K562 (cell line): Measurements from ENCODE around the gene S100A6. TPM values are rescaled to one million over a fixed set of nuclear protein-coding genes. Genes with fewer than 3 reads are reported as not detected.

ENCODE experiments used
- ADNP ChIP-seq: fragments of 200-800 bp; sonication (Bioruptor generic); IDR thresholded peaks from 2 replicates; pipeline ENCODE4 v1.6.1; 2016; ENCODE audit warnings: missing genetic modification characterization, missing compliant biosample characterization
- BRD9 ChIP-seq: fragments of 450-650 bp; IDR thresholded peaks from 2 replicates; pipeline ENCODE4 v1.6.1; 2018; ENCODE audit warnings: low read depth; ENCODE audit not compliant: partially characterized antibody
- CC2D1A ChIP-seq: fragments of 450-650 bp; IDR thresholded peaks from 2 replicates; pipeline ENCODE4 v1.6.1; 2017; ENCODE audit warnings: mild to moderate bottlenecking
- EP300 ChIP-seq: IDR thresholded peaks from 2 replicates; pipeline ENCODE4 v1.6.1; 2012; ENCODE audit warnings: low read length, improper control_type of control experiment
- ESRRA ChIP-seq: fragments of 450-650 bp; IDR thresholded peaks from 2 replicates; pipeline ENCODE4 v1.6.1; 2014; ENCODE audit warnings: low read depth, mild to moderate bottlenecking, moderate library complexity, borderline replicate concordance
- HNRNPL ChIP-seq: fragments of 200-400 bp; formaldehyde crosslinking; IDR thresholded peaks from 2 replicates; pipeline ENCODE4 v1.6.1; 2017; ENCODE audit warnings: low read depth, mild to moderate bottlenecking, low read length
- NFRKB ChIP-seq: fragments of 450-650 bp; IDR thresholded peaks from 2 replicates; pipeline ENCODE4 v1.6.1; 2016; ENCODE audit warnings: low read depth
- PHF8 ChIP-seq: fragments of 200-600 bp; sonication (generic); IDR thresholded peaks from 2 replicates; pipeline ENCODE4 v1.6.1; 2012; ENCODE audit warnings: mixed run types, mild to moderate bottlenecking, inconsistent platforms, low read length, moderate library complexity, borderline replicate concordance
- SOX6 ChIP-seq: fragments of 450-650 bp; IDR thresholded peaks from 2 replicates; pipeline ENCODE4 v1.6.1; 2014; ENCODE audit warnings: mild to moderate bottlenecking
- SRF ChIP-seq, 2 experiments: fragments of 250-450, 450-650 bp in 1 of 2; sonication (Bioruptor Pico) in 1 of 2; sonication (generic) in 1 of 2; formaldehyde crosslinking; IDR thresholded peaks; 2 replicates each; pipeline versions ENCODE4 v1.5.0 to v1.5.1; 2020 to 2022; ENCODE audit warnings: mild to moderate bottlenecking in 1 of 2, missing genetic modification reagents in 1 of 2
- ZBTB7A ChIP-seq: IDR thresholded peaks from 2 replicates; pipeline ENCODE4 v1.6.1; 2011; ENCODE audit warnings: low read depth, mild to moderate bottlenecking, low read length, moderate library complexity, borderline replicate concordance; ENCODE audit not compliant: control insufficient read depth
- ZC3H4 ChIP-seq: sonication (generic); formaldehyde crosslinking; IDR thresholded peaks from 2 replicates; pipeline ENCODE4 v1.9.0; 2021; ENCODE audit warnings: missing genetic modification reagents, borderline replicate concordance
- ZFPM2 ChIP-seq: fragments of 250-450 bp; sonication (Bioruptor Pico); IDR thresholded peaks from 2 replicates; pipeline ENCODE4 v1.5.1; 2022; ENCODE audit warnings: mild to moderate bottlenecking
- ZNF121 ChIP-seq: sonication (generic); formaldehyde crosslinking; conservative IDR thresholded peaks from 2 replicates; pipeline ENCODE4 v1.8.0; 2022; ENCODE audit warnings: missing genetic modification reagents
- ZNF124 ChIP-seq: sonication (generic); formaldehyde crosslinking; IDR thresholded peaks from 2 replicates; pipeline ENCODE4 v1.8.1; 2022; ENCODE audit warnings: missing genetic modification reagents
- ZNF140 ChIP-seq: fragments of 250-450 bp; sonication (Bioruptor Pico); IDR thresholded peaks from 2 replicates; pipeline ENCODE4 v1.8.0; 2021; ENCODE audit warnings: moderate library complexity, mild to moderate bottlenecking, inconsistent platforms
- ZNF174 ChIP-seq: fragments of 250-450 bp; sonication (Bioruptor Pico); IDR thresholded peaks from 2 replicates; pipeline ENCODE4 v1.4.0; 2020; ENCODE audit warnings: mild to moderate bottlenecking
- ZNF232 ChIP-seq: sonication (generic); formaldehyde crosslinking; IDR thresholded peaks from 2 replicates; pipeline ENCODE4 v1.8.0; 2022; ENCODE audit warnings: mild to moderate bottlenecking, missing genetic modification reagents
- ZNF24 ChIP-seq: fragments of 450-650 bp; IDR thresholded peaks from 2 replicates; pipeline ENCODE4 v1.6.1; 2016
- ZNF76 ChIP-seq: fragments of 250-450 bp; sonication (Bioruptor Pico); IDR thresholded peaks from 2 replicates; pipeline ENCODE4 v1.4.0; 2020; ENCODE audit warnings: mild to moderate bottlenecking, moderate library complexity, borderline replicate concordance
- polyA plus RNA-seq, 8 experiments: library from polyadenylated mRNA; depleted of rRNA in 4 of 8; stranded (reverse) in 5 of 8; unstranded in 3 of 8; fragments of >200 nt; fragmentation: Nextera tagmentation in 2 of 8; fragmentation: Illumina TruSeq in 1 of 8; extraction: Ambion mirVana in 2 of 8; extraction: Trizol in 1 of 8; gene quantifications; 2 replicates each; pipeline versions ENCODE4 v1.2.1 to v1.2.3, GENCODE V29; 2011 to 2014; ENCODE audit warnings: inconsistent platforms in 1 of 8, missing spikeins in 1 of 8
- total RNA-seq, 7 experiments: library from RNA; depleted of rRNA in 6 of 7; stranded (reverse); fragments of >200 nt in 6 of 7; fragmentation: Illumina TruSeq in 2 of 7; extraction: Trizol in 2 of 7; gene quantifications; 2 replicates each; pipeline versions ENCODE4 v1.2.1 to v1.2.3, GENCODE V29; 2011 to 2021; ENCODE audit warnings: low replicate concordance in 1 of 7
- TF ChIP-seq, protein P1 (sequence below): fragments of 450-650 bp; conservative IDR thresholded peaks from 2 replicates; pipeline ENCODE4 v1.6.1; 2016; ENCODE audit warnings: missing genetic modification characterization, low read depth, mild to moderate bottlenecking, missing compliant biosample characterization, moderate library complexity
- TF ChIP-seq, protein P2 (sequence below): fragments of 450-650 bp; IDR thresholded peaks from one replicate; pipeline ENCODE4 v1.6.1; 2018; ENCODE audit warnings: mild to moderate bottlenecking, moderate library complexity; ENCODE audit not compliant: partially characterized antibody
- TF ChIP-seq, protein P3 (sequence below): fragments of 450-650 bp; IDR thresholded peaks from 2 replicates; pipeline ENCODE4 v1.6.1; 2018; ENCODE audit not compliant: partially characterized antibody

Gene S100A6
- total and polyA plus RNA-seq, 9 of the 15 experiments (the other 6 are each of a cell fraction or from before 2014, with no cell fraction given): 9.8 to 66.5 (median 23.2) TPM

DNA sequence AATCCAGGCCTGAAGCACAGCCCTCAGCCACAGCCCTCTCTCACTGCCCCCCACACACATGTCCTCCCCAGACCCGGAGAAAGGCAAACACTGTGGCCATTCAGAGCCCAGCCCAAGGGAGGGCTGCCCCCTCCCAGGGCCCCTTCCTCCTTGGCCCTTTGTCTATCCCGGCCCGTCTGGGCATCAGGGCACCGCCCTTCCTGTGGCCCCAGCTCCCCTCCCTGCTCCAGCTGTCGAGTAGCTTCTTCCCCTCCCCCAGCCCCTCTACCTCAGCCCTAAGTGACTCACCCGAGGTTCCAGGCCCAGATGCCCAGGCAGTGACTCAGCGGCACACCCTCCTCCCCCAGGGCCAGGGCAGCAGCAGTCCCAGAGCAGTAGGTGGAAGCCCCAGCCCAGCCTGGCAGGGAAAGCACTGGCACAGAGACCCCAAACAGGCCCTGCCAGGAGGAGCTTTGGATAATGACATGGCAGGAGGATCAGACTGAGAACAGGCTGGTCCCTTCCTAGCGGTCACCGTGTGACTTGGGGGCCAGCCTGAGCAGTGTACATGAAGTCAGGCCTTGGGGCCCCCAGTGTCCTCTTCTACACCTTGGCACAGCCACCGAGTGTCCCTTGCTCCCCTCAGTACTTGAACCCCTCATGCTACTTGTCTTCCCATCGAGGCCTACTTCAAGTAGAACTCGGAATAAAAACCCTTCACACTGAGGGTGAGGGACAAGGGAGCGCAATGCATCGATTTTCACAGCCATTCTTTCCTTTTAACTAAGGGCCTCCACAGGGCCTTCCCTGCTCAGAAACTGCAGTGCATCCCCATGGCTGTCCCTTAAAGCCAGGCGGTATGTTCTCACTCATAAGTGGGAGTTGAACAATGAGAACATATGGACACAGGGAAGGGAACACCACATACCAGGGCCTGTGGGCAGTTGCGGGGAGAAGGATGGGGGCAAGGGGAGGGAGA lies 30.9 kb upstream of the S100A6 start (continued):
- TF ChIP-seq PHF8 (peak; percentile 29; the same call in 1 of the 2 replicates), ZNF232 (CRISPR knock-in tag) (no peak), ZNF140 (no peak), CC2D1A (0 out of 2 replicates have a peak, but pooled peaks have one; percentile 45), NFRKB (peak; percentile 84), ESRRA (peak; percentile 9; the same call in 1 of the 2 replicates), ZNF24 (peak; percentile 55), SRF (CRISPR knock-in tag; IDR thresholded peaks at IDR 0.05) (0 out of 4 replicates have a peak, but pooled peaks of 1 of the 2 experiments have one; percentile 23), ZNF76 (no peak), ZNF124 (no peak), HNRNPL (peak; percentile 52; the same call in 1 of the 2 replicates), ADNP (tag) (no peak), EP300 (peak; percentile 80), SOX6 (peak; percentile 65), ZBTB7A (peak; percentile 77; the same call in 1 of the 2 replicates), BRD9 (peak; percentile 83), ZNF121 (CRISPR knock-in tag) (no peak), ZNF174 (CRISPR knock-in tag) (no peak), ZFPM2 (no peak), ZC3H4 (CRISPR knock-in tag) (no peak)
- TF ChIP-seq, protein P1, sequence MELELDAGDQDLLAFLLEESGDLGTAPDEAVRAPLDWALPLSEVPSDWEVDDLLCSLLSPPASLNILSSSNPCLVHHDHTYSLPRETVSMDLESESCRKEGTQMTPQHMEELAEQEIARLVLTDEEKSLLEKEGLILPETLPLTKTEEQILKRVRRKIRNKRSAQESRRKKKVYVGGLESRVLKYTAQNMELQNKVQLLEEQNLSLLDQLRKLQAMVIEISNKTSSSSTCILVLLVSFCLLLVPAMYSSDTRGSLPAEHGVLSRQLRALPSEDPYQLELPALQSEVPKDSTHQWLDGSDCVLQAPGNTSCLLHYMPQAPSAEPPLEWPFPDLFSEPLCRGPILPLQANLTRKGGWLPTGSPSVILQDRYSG (tag): peak; percentile 45; the same call in 1 of the 2 replicates
- TF ChIP-seq, protein P2, sequence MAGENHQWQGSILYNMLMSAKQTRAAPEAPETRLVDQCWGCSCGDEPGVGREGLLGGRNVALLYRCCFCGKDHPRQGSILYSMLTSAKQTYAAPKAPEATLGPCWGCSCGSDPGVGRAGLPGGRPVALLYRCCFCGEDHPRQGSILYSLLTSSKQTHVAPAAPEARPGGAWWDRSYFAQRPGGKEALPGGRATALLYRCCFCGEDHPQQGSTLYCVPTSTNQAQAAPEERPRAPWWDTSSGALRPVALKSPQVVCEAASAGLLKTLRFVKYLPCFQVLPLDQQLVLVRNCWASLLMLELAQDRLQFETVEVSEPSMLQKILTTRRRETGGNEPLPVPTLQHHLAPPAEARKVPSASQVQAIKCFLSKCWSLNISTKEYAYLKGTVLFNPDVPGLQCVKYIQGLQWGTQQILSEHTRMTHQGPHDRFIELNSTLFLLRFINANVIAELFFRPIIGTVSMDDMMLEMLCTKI: no peak
- TF ChIP-seq, protein P3, sequence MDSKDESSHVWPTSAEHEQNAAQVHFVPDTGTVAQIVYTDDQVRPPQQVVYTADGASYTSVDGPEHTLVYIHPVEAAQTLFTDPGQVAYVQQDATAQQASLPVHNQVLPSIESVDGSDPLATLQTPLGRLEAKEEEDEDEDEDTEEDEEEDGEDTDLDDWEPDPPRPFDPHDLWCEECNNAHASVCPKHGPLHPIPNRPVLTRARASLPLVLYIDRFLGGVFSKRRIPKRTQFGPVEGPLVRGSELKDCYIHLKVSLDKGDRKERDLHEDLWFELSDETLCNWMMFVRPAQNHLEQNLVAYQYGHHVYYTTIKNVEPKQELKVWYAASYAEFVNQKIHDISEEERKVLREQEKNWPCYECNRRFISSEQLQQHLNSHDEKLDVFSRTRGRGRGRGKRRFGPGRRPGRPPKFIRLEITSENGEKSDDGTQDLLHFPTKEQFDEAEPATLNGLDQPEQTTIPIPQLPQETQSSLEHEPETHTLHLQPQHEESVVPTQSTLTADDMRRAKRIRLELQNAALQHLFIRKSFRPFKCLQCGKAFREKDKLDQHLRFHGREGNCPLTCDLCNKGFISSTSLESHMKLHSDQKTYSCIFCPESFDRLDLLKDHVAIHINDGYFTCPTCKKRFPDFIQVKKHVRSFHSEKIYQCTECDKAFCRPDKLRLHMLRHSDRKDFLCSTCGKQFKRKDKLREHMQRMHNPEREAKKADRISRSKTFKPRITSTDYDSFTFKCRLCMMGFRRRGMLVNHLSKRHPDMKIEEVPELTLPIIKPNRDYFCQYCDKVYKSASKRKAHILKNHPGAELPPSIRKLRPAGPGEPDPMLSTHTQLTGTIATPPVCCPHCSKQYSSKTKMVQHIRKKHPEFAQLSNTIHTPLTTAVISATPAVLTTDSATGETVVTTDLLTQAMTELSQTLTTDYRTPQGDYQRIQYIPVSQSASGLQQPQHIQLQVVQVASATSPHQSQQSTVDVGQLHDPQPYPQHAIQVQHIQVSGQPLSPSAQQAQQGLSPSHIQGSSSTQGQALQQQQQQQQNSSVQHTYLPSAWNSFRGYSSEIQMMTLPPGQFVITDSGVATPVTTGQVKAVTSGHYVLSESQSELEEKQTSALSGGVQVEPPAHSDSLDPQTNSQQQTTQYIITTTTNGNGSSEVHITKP: no peak
